Measurements from ENCODE around the gene EFCAB8. TPM values are rescaled to one million over a fixed set of nuclear protein-coding genes. Genes with fewer than 3 reads are reported as not detected.

Gene EFCAB8
- total RNA-seq, 1 experiment from 2014 or later = 0.09 TPM

DNA sequence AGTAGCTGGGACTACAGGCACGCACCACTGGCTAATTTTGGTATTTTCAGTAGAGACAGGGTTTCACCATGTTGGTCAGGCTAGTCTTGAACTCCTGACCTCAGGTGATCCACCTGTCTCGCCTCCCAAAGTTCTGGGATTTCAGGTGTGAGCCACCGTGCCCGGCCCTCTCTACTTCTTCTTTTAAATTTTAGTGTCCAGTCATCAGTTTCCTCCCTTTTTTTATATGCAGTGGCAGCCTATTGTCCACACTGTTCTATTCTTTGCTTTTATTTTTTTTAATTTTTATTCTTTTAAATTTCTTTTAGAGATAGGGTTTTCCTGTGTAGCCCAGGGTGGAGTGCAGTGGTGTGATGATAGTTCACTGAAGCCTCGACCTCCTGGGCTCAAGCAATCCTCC is 12.3 kb downstream of the EFCAB8 start:
- Histone ChIP-seq H3K4me2 (ENCODE audit: insufficient read depth, insufficient read length, low read length) (no peak overlapping the region), H2BK5ac (ENCODE audit: insufficient read length, low read length) (no peak overlapping the region), H4K8ac (replicated peaks; ENCODE audit: insufficient read length, low read depth, low read length) (no peak overlapping the region), H2BK12ac (ENCODE audit: insufficient read length, low read depth, low read length) (no peak overlapping the region), H3K4ac (ENCODE audit: low read depth, low read length) (no peak overlapping the region), H3K18ac (ENCODE audit: insufficient read length, low read depth, low read length) (no peak overlapping the region), H3K23me2 (ENCODE audit: insufficient read length, low read depth, low read length, poor library complexity, severe bottlenecking) (no peaks in the 10 kb centered on the region), H2AK5ac (ENCODE audit: insufficient read length, low read length) (no peak overlapping the region), H3K56ac (ENCODE audit: insufficient read length, low read depth, low read length) (no peak overlapping the region), H4K20me1 (ENCODE audit: control insufficient read depth, insufficient read depth, insufficient read length) (no peaks in the 10 kb centered on the region), H2BK120ac (ENCODE audit: low read depth, low read length, poor library complexity, severe bottlenecking) (no peak overlapping the region), H3K14ac (ENCODE audit: insufficient read depth, low read length) (no peak overlapping the region), H3K27ac (ENCODE audit: insufficient read length, low read depth, low read length) (no peak overlapping the region), H2BK15ac (ENCODE audit: low read depth, low read length) (no peak overlapping the region), H3K27me3 (ENCODE audit: insufficient read depth, low read length) (no peaks in the 10 kb centered on the region), H2BK20ac (ENCODE audit: low read depth, low read length, poor library complexity, severe bottlenecking) (no peak overlapping the region), H2AFZ (ENCODE audit: low read length) (no peak overlapping the region), H3K4me1 (ENCODE audit: insufficient read depth, low read length) (no peaks in the 10 kb centered on the region), H3K79me1 (ENCODE audit: insufficient read depth, low read depth, low read length, poor library complexity, severe bottlenecking) (no peaks in the 10 kb centered on the region), H3T11ph (ENCODE audit: low read length) (no peak overlapping the region), H4K91ac (ENCODE audit: insufficient read length, low read depth, low read length) (no peak overlapping the region), H3K9ac (ENCODE audit: extremely low read depth, insufficient read length, low read length) (no peak overlapping the region), H3K23ac (ENCODE audit: insufficient read length, low read depth, low read length) (no peak overlapping the region), H4K5ac (ENCODE audit: insufficient read length, low read depth, low read length) (no peak overlapping the region), H3K9me3 (ENCODE audit: control insufficient read depth, low read depth, low read length) (no peaks in the 10 kb centered on the region), H3K79me2 (ENCODE audit: insufficient read depth, low read length) (no peaks in the 10 kb centered on the region)
- Mint-ChIP-seq H3K27ac (no peak overlapping the region), H3K9me3 (no peaks in the 10 kb centered on the region), H3K27me3 (ENCODE audit: low read depth) (no peaks in the 10 kb centered on the region), H3K4me1 (peaks cover 4 to 6% of the 10 kb centered on the region in 2 experiments), H3K36me3 (ENCODE audit: insufficient read depth in 1 of 3, low read depth in 3 of 3) (no peaks in the 10 kb centered on the region; a peak in 1 of 7 replicates), H3K4me3 (no peak overlapping the region)
- no CpG with 5 or more reads among the region's 5 CpGs for WGBS (ENCODE audit: extremely low coverage, insufficient read length, low lambda C conversion rate)
- TF ChIP-seq, protein P1, sequence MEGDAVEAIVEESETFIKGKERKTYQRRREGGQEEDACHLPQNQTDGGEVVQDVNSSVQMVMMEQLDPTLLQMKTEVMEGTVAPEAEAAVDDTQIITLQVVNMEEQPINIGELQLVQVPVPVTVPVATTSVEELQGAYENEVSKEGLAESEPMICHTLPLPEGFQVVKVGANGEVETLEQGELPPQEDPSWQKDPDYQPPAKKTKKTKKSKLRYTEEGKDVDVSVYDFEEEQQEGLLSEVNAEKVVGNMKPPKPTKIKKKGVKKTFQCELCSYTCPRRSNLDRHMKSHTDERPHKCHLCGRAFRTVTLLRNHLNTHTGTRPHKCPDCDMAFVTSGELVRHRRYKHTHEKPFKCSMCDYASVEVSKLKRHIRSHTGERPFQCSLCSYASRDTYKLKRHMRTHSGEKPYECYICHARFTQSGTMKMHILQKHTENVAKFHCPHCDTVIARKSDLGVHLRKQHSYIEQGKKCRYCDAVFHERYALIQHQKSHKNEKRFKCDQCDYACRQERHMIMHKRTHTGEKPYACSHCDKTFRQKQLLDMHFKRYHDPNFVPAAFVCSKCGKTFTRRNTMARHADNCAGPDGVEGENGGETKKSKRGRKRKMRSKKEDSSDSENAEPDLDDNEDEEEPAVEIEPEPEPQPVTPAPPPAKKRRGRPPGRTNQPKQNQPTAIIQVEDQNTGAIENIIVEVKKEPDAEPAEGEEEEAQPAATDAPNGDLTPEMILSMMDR (conservative IDR thresholded peaks at IDR 0.05) = no peak
- no peak for DNase-seq

Measured in H9 (cell line).